Liver (tissue), 9 donors: ENCODE measurements around the gene PDE6D. TPM values are rescaled to one million over a fixed set of nuclear protein-coding genes. Genes with fewer than 3 reads are reported as not detected.

ENCODE experiments used
- DNase-seq: peaks from one replicate; pipeline ENCODE4 v3.0.0-alpha.2; 2017; ENCODE audit warnings: low spot score
- H3K27ac ChIP-seq, 2 donors: one replicate each; pipeline ENCODE4 v1.7.0; 2013; ENCODE audit warnings: inconsistent platforms in 2 of 2, low read length in 2 of 2, control low read depth in 1 of 2, low read depth in 1 of 2, mild to moderate bottlenecking in 1 of 2
- H3K27me3 ChIP-seq, 4 donors: one replicate each; pipeline versions ENCODE4 v1.6.1 to v1.7.0; 2013; ENCODE audit warnings: low read length in 3 of 4, inconsistent platforms in 1 of 4, mild to moderate bottlenecking in 1 of 4, moderate library complexity in 1 of 4; ENCODE audit not compliant: control insufficient read depth in 4 of 4, insufficient read depth in 4 of 4
- H3K36me3 ChIP-seq, 4 donors: one replicate each; pipeline versions ENCODE4 v1.6.1 to v1.7.0; 2013; ENCODE audit warnings: low read length in 3 of 4, mild to moderate bottlenecking in 3 of 4, low read depth in 1 of 4, moderate library complexity in 1 of 4; ENCODE audit not compliant: control insufficient read depth in 4 of 4, insufficient read depth in 3 of 4
- H3K4me1 ChIP-seq, 4 donors: one replicate each; pipeline versions ENCODE4 v1.6.1 to v1.7.0; 2013; ENCODE audit warnings: low read length in 3 of 4, mild to moderate bottlenecking in 3 of 4, moderate library complexity in 1 of 4; ENCODE audit not compliant: control insufficient read depth in 4 of 4, insufficient read depth in 4 of 4
- H3K4me3 ChIP-seq, 3 donors: one replicate each; pipeline versions ENCODE4 v1.6.1 to v1.7.0; 2013; ENCODE audit warnings: low read length in 3 of 3, control low read depth in 1 of 3, low read depth in 1 of 3, mild to moderate bottlenecking in 1 of 3
- H3K9ac ChIP-seq, 2 donors: one replicate each; pipeline ENCODE4 v1.7.0; 2013; ENCODE audit warnings: low read length in 2 of 2, mild to moderate bottlenecking in 2 of 2, moderate library complexity in 2 of 2, control low read depth in 1 of 2, low read depth in 1 of 2
- H3K9me3 ChIP-seq, 4 donors: one replicate each; pipeline versions ENCODE4 v1.6.1 to v1.7.0; 2013; ENCODE audit warnings: low read length in 3 of 4; ENCODE audit not compliant: control insufficient read depth in 4 of 4
- ATF3 ChIP-seq: IDR thresholded peaks from 2 replicates; pipeline ENCODE4 v1.6.1; 2016; ENCODE audit warnings: antibody characterized with exemption
- CTCF ChIP-seq: fragments of 150-350 bp; IDR thresholded peaks from 2 replicates; pipeline ENCODE4 v1.5.1; 2017; ENCODE audit warnings: improper control_type of control experiment, low read depth, low read length; ENCODE audit not compliant: missing input control
- EGR1 ChIP-seq, 2 donors: IDR thresholded peaks; 2 replicates each; pipeline ENCODE4 v1.6.1; 2016 to 2018; ENCODE audit warnings: antibody characterized with exemption in 2 of 2, low read depth in 2 of 2
- FOXA1 ChIP-seq: IDR thresholded peaks from 2 replicates; pipeline ENCODE4 v1.6.1; 2016; ENCODE audit warnings: antibody characterized with exemption
- HNF4G ChIP-seq: IDR thresholded peaks from 2 replicates; pipeline ENCODE4 v1.6.1; 2016; ENCODE audit warnings: antibody characterized with exemption
- MAX ChIP-seq: IDR thresholded peaks from 2 replicates; pipeline ENCODE4 v1.6.1; 2016; ENCODE audit warnings: antibody characterized with exemption
- NR2F2 ChIP-seq: IDR thresholded peaks from 2 replicates; pipeline ENCODE4 v1.6.1; 2016; ENCODE audit warnings: antibody characterized with exemption
- REST ChIP-seq: IDR thresholded peaks from 2 replicates; pipeline ENCODE4 v1.6.1; 2016; ENCODE audit warnings: antibody characterized with exemption, mild to moderate bottlenecking
- SP1 ChIP-seq: IDR thresholded peaks from 2 replicates; pipeline ENCODE4 v1.6.1; 2018; ENCODE audit warnings: antibody characterized with exemption, mild to moderate bottlenecking
- TAF1 ChIP-seq: conservative IDR thresholded peaks from 2 replicates; pipeline ENCODE4 v1.6.1; 2016; ENCODE audit warnings: antibody characterized with exemption, mild to moderate bottlenecking
- YY1 ChIP-seq: IDR thresholded peaks from 2 replicates; pipeline ENCODE4 v1.6.1; 2016; ENCODE audit warnings: antibody characterized with exemption, mild to moderate bottlenecking
- ZBTB33 ChIP-seq: IDR thresholded peaks from 2 replicates; pipeline ENCODE4 v1.6.1; 2016; ENCODE audit warnings: antibody characterized with exemption
- WGBS: extraction: QIAGEN DNeasy Blood & Tissue Kit; methylation state at CpG from one replicate; pipeline ENCODE4 v1.1.7; 2013; 5-methylcytosine and 5-hydroxymethylcytosine counted together
- polyA plus RNA-seq, 2 donors: library from polyadenylated mRNA; stranded (reverse) in 1 of 2; unstranded in 1 of 2; fragments of 200-250 nt in 1 of 2; fragments of >200 nt in 1 of 2; fragmentation: Nextera tagmentation in 1 of 2; extraction: Ambion mirVana in 1 of 2; gene quantifications; one replicate each; pipeline versions ENCODE4 v1.2.1 to v1.2.3, GENCODE V29; 2013 to 2015
- total RNA-seq, 2 donors: library from RNA; depleted of rRNA; stranded (reverse); fragments of >200 nt; gene quantifications; one replicate each; pipeline ENCODE4 v1.2.3, GENCODE V29; 2014
- donor health status: healthy.
- donor health status: healthy.
- donor health status: healthy.
- donor health status: healthy.
- donor health status: healthy.

The PDE6D gene
- total and polyA plus RNA-seq, 4 donors, result 6.6 to 8.5 (median 7.0) TPM

GRCh38 chr2:231717281-231718171 is 63.6 kb downstream of the PDE6D start:
- Histone ChIP-seq H3K4me3 (no peak overlapping the region), H3K36me3 (peaks cover 0 to 3% (median under 1%) of the 10 kb centered on the region in 4 donors), H3K9me3 (no peaks in the 10 kb centered on the region), H3K4me1 (peaks cover 0 to 15% (median 3%) of the 10 kb centered on the region in 4 donors), H3K27me3 (no peaks in the 10 kb centered on the region), H3K9ac (no peak overlapping the region), H3K27ac (no peak overlapping the region)
- 92% methylated on average over 13 of the region's 13 CpGs for WGBS
- no peak for DNase-seq
- no peak for TF ChIP-seq YY1
- TF ChIP-seq NR2F2, result no peak
- TF ChIP-seq REST, result no peak
- no peak for TF ChIP-seq ZBTB33
- TF ChIP-seq FOXA1, result no peak
- TF ChIP-seq HNF4G, result no peak
- TF ChIP-seq TAF1, result no peak
- no peak for TF ChIP-seq CTCF

GRCh38 chr2:231716666-231717280 is 64.3 kb downstream of the PDE6D start:
- Histone ChIP-seq H3K9ac (no peak overlapping the region), H3K4me1 (peaks cover 3 to 23% (median 11%) of the 10 kb centered on the region in 4 donors), H3K27me3 (no peaks in the 10 kb centered on the region), H3K36me3 (peaks cover 0 to 7% (median 5%) of the 10 kb centered on the region in 4 donors), H3K27ac (no peak overlapping the region), H3K4me3 (no peak overlapping the region), H3K9me3 (no peaks in the 10 kb centered on the region)
- DNase-seq, result no peak
- TF ChIP-seq SP1 (no peak), MAX (no peak), TAF1 (no peak), EGR1 (IDR thresholded peaks at IDR 0.05; ENCODE audit: low read depth in 2 of 2) (no peak), NR2F2 (no peak), FOXA1 (no peak), ATF3 (no peak), HNF4G (no peak), CTCF (no peak), YY1 (no peak)
- 92% methylated on average over 11 of the region's 11 CpGs for WGBS
